Lower leg skin (tissue), 4 donors: ENCODE measurements around the gene EDN3. TPM values are rescaled to one million over a fixed set of nuclear protein-coding genes. Genes with fewer than 3 reads are reported as not detected.

Experiments used
- DNase-seq, 2 donors: peaks; one replicate each; pipeline ENCODE4 v3.0.0-alpha.2; 2019; ENCODE audit warnings: low spot score in 2 of 2
- H3K4me3 ChIP-seq: fragments of 200-600 bp; sonication (generic); 2 replicates; pipeline ENCODE4 v1.5.1; 2017; ENCODE audit warnings: mild to moderate bottlenecking, low read depth; ENCODE audit not compliant: poor library complexity, severe bottlenecking
- CTCF ChIP-seq, 3 donors: fragments of 450-650 bp; IDR thresholded peaks; one replicate each; pipeline ENCODE4 v1.5.1; 2016; ENCODE audit warnings: antibody characterized with exemption in 3 of 3, mild to moderate bottlenecking in 3 of 3, moderate library complexity in 2 of 3
- POLR2A ChIP-seq, 2 donors: fragments of 450-650 bp; IDR thresholded peaks; one replicate each; pipeline ENCODE4 v1.6.1; 2016 to 2017; ENCODE audit warnings: antibody characterized with exemption in 2 of 2, mild to moderate bottlenecking in 1 of 2, moderate library complexity in 1 of 2
- WGBS, 2 donors: methylation state at CpG; one replicate each; pipeline ENCODE4 v1.1.5; 2018; 5-methylcytosine and 5-hydroxymethylcytosine counted together
- intact Hi-C: fragments of 100-400 bp; cut with DNase I; formaldehyde crosslinking; loops from one replicate; pipeline ENCODE4 v1.15.0; 2023; ENCODE audit warnings: low total_unique reads
- total RNA-seq, 4 donors: library from RNA; depleted of rRNA; stranded (reverse); fragments of >200 nt; gene quantifications; one replicate each; pipeline ENCODE4 v1.1.0, GENCODE V29; 2016

EDN3 gene
- total RNA-seq, 4 donors from 2014 or later: 0.38 to 11.9 (median 1.0) TPM

DNA sequence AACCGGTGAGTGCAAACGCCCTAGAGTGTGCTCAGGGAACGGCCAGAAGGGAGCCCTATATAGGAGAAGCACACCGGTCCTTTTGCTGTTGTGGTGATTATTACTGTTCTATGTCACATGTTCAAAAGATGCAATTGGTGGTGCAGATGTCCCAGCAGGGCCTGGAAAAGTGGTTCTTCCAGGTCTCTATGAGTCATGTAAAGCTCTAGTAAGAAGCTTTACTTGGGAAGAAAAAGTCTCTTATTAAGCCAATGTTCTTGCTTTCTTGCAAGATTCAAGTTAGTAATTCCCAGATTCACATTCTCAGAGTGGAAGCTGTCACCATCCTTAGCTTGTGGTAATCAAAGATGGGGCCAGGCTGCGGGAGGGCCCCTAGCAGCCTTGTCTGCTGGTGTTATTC is 23.3 kb downstream of the EDN3 start:
- TF ChIP-seq CTCF (IDR thresholded peaks at IDR 0.05) (no peak), POLR2A (IDR thresholded peaks at IDR 0.05) (no peak)
- intact Hi-C loops: no loop called here
- H3K4me3 ChIP-seq: no peak overlapping the region
- DNase-seq: no peak
- WGBS, 2 donors: 67 to 68% methylated on average over 5 of the region's 5 CpGs

DNA sequence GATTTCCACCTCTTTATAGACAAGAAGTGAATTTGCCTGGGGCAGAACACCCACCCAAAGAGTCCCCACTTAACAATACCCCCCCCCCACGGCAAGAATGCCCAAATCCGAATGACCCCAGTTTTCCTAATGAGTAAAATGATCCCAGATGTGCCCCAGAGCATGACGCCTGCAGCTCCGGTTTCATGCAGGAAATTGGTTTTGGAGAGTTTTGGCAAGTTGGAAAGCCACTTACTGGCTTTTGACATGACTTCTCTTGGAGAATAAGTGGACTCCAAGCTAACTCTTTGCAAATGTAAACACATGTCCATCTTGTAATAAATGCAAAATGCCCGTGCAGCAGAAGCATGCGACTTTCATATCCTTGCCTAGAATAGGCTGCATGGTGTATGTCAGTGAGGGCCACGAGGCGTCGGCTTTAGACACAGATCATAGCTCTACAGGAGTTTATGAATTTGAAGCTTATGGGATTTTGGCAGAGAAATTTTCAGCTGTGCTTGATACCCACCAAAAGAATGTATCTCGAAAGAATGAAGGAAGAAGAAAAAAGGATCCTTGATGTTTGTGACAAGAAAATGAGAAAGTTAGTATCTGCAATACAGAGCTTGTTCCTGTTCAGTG is 24.2 kb downstream of the EDN3 start:
- H3K4me3 ChIP-seq: no peak overlapping the region
- TF ChIP-seq POLR2A (IDR thresholded peaks at IDR 0.05): no peak
- no peak for TF ChIP-seq CTCF (IDR thresholded peaks at IDR 0.05)
- intact Hi-C loops: no loop called here
- WGBS, 2 donors: 57 to 70% methylated on average over 10 of the region's 10 CpGs
- DNase-seq: no peak

DNA sequence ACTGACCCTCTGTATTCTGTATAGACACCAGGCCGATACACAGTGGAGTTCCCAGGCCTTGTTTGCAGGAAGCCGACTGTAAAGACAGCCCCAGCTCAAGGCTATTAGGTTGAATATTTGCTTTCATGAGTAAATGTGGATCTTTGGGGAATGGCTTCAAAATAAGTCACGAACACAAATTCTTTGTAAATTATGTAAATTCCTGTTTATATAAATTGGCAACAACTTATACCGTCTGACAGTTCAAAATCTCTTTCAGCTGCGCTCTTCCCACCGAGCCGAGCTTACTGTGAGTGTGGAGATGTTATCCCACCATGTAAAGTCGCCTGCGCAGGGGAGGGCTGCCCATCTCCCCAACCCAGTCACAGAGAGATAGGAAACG is 24.7 kb downstream of the EDN3 start:
- no peak overlapping the region for H3K4me3 ChIP-seq
- DNase-seq: no peak
- WGBS, 2 donors: 85 to 88% methylated on average over 10 of the region's 10 CpGs
- TF ChIP-seq POLR2A (IDR thresholded peaks at IDR 0.05) (no peak), CTCF (IDR thresholded peaks at IDR 0.05) (no peak)
- intact Hi-C loops: no loop called here

DNA sequence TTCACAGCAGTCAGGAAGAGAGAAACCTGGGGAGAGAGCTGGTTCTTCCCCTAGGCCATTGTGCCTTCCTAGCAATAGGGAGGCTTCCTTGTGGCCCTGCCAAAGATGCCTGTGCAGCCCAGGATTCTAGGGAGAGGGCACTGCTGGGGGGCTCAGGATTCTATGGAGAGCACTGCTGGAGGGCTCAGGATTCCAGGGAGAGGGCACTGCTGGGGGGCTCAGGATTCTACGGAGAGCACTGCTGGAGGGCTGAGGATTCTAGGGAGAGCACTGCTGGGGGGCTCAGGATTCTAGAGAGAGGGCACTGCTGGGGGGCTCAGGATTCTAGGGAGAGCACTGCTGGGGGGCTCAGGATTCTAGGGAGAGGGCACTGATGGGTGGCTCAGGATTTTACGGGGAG is 25.8 kb downstream of the EDN3 start:
- intact Hi-C loops: no loop called here
- WGBS, 2 donors: 83 to 86% methylated on average over 2 of the region's 2 CpGs
- DNase-seq: no peak
- no peak overlapping the region for H3K4me3 ChIP-seq
- TF ChIP-seq POLR2A (IDR thresholded peaks at IDR 0.05): no peak
- TF ChIP-seq CTCF (IDR thresholded peaks at IDR 0.05): no peak

GRCh38 chr20:59328071-59328470 is 27.7 kb downstream of the EDN3 start:
- TF ChIP-seq POLR2A (IDR thresholded peaks at IDR 0.05) (no peak), CTCF (IDR thresholded peaks at IDR 0.05) (no peak)
- intact Hi-C loops: no loop called here
- no peak overlapping the region for H3K4me3 ChIP-seq
- 86 to 91% methylated on average over 4 of the region's 4 CpGs for WGBS, 2 donors
- no peak for DNase-seq

GRCh38 chr20:59331721-59332329 is 31.4 kb downstream of the EDN3 start:
- DNase-seq: no peak
- WGBS, 2 donors: 78 to 83% methylated on average over 12 of the region's 12 CpGs
- intact Hi-C loops: no loop called here
- no peak overlapping the region for H3K4me3 ChIP-seq
- no peak for TF ChIP-seq POLR2A (IDR thresholded peaks at IDR 0.05)
- no peak for TF ChIP-seq CTCF (IDR thresholded peaks at IDR 0.05)
